Cardiac muscle cell (in vitro differentiated cells and primary cell): ENCODE data around the gene SMCR8. TPM values are rescaled to one million over a fixed set of nuclear protein-coding genes. Genes with fewer than 3 reads are reported as not detected.

Source experiments
- DNase-seq, 2 donors: peaks; one replicate each; pipeline versions ENCODE4 v3.0.0 to v3.0.0-alpha.2; 2010 to 2017; ENCODE audit warnings: low read depth in 1 of 2, low spot score in 1 of 2
- H3K27ac ChIP-seq: fragments of 200-600 bp; sonication (generic); 2 replicates; pipeline ENCODE4 v1.5.1; 2016
- H3K27me3 ChIP-seq: fragments of 200-600 bp; sonication (generic); 2 replicates; pipeline ENCODE4 v1.6.0; 2016; ENCODE audit warnings: control low read depth
- H3K36me3 ChIP-seq: fragments of 200-600 bp; sonication (generic); 2 replicates; pipeline ENCODE4 v1.5.1; 2016; ENCODE audit warnings: control low read depth
- H3K4me1 ChIP-seq: fragments of 200-600 bp; sonication (generic); 2 replicates; pipeline ENCODE4 v1.8.1; 2017; ENCODE audit warnings: low read depth, mild to moderate bottlenecking, mixed run types
- H3K4me3 ChIP-seq: fragments of 200-600 bp; sonication (generic); 2 replicates; pipeline ENCODE4 v1.5.1; 2016; ENCODE audit warnings: mild to moderate bottlenecking
- H3K9me3 ChIP-seq: fragments of 200-600 bp; sonication (generic); 2 replicates; pipeline ENCODE4 v1.5.1; 2017; ENCODE audit warnings: low read depth, mild to moderate bottlenecking, control low read depth
- polyA plus RNA-seq: library from polyadenylated mRNA; unstranded; fragments of >200 nt; fragmentation: Nextera tagmentation; extraction: Ambion mirVana; gene quantifications from 2 replicates; pipeline ENCODE4 v1.2.1, GENCODE V29; 2016
- total RNA-seq: library from RNA; depleted of rRNA; stranded (reverse); fragments of >200 nt; gene quantifications from 2 replicates; pipeline ENCODE4 v1.2.3, GENCODE V29; 2016
- TF ChIP-seq, protein P1 (sequence below): IDR thresholded peaks from 2 replicates; pipeline ENCODE4 v1.5.1; 2012; ENCODE audit warnings: low read depth, mild to moderate bottlenecking, low read length

The SMCR8 gene
- total and polyA plus RNA-seq, 2 experiments from 2014 or later = 3.9 to 11.3 TPM

DNA sequence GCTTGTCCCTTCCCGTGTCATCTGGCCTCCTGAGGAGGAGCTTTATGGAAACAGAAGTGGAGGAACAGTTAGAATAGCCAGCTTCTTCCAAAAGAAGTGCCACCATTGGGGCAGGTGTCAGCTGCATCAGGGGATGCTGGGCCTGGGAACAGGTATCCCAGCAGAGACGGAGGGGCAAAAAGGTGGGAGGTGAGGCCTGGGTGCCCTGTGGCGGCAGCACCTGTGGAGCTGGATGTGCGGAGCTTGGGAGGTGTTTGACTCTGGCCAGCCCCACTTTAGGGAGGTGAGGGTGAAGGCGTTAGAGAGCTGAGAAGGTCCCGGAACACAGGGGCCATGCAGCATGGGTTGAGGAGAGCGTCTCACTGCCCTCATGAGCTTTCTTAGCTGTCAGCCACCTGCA, 5.2 kb downstream of the SMCR8 start:
- DNase-seq = no peak
- Histone ChIP-seq H3K4me3 (no peak overlapping the region), H3K4me1 (peaks cover 8% of the 10 kb centered on the region), H3K9me3 (no peaks in the 10 kb centered on the region), H3K27ac (no peak overlapping the region), H3K36me3 (peaks cover 17% of the 10 kb centered on the region), H3K27me3 (no peaks in the 10 kb centered on the region)
- TF ChIP-seq, protein P1, sequence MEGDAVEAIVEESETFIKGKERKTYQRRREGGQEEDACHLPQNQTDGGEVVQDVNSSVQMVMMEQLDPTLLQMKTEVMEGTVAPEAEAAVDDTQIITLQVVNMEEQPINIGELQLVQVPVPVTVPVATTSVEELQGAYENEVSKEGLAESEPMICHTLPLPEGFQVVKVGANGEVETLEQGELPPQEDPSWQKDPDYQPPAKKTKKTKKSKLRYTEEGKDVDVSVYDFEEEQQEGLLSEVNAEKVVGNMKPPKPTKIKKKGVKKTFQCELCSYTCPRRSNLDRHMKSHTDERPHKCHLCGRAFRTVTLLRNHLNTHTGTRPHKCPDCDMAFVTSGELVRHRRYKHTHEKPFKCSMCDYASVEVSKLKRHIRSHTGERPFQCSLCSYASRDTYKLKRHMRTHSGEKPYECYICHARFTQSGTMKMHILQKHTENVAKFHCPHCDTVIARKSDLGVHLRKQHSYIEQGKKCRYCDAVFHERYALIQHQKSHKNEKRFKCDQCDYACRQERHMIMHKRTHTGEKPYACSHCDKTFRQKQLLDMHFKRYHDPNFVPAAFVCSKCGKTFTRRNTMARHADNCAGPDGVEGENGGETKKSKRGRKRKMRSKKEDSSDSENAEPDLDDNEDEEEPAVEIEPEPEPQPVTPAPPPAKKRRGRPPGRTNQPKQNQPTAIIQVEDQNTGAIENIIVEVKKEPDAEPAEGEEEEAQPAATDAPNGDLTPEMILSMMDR = no peak

DNA sequence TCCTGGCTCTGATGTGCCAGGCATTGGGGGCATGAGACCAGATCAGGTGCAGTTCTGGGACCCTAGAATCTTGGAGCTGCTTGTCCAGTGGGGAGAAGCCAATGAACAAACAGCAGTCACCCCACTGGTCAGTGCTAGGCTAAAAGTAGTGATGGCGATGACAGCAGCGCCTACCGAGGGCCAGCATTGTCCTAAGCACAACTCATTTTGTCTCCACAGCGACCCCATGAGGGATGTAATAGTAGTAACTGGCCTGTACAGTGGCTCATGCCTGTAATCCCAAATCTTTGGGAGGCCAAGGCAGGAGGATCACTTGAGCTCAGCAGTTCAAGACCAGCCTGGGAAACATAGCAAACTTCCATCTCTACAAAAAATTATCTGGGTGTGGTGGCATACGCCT, 6.2 kb downstream of the SMCR8 start:
- peak; percentile 12 to 43 for DNase-seq
- H3K36me3 ChIP-seq = peaks cover 17% of the 10 kb centered on the region
- no peaks in the 10 kb centered on the region for H3K9me3 ChIP-seq
- no peak overlapping the region for H3K27ac ChIP-seq
- no peak overlapping the region for H3K4me3 ChIP-seq
- H3K27me3 ChIP-seq = no peaks in the 10 kb centered on the region
- TF ChIP-seq, protein P1 = peak; percentile 20
- peaks cover 3% of the 10 kb centered on the region for H3K4me1 ChIP-seq

DNA sequence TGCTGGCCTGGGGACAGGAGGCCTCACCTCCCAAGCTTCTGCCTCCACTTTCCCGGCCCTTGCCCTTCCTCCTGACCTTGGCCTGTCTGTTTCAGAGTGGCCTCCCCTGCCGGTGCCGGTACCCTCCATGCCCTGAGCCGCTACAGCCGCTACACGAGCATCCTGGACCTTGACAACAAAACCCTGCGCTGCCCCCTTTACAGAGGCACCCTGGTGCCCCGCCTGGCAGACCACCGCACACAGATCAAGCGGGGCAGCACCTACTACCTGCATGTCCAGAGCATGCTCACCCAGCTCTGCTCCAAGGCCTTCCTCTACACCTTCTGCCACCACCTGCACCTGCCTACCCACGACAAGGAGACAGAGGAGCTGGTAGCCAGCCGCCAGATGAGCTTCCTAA, 7.4 kb downstream of the SMCR8 start:
- Histone ChIP-seq H3K4me3 (no peak overlapping the region), H3K9me3 (no peaks in the 10 kb centered on the region), H3K36me3 (peaks cover 13% of the 10 kb centered on the region), H3K4me1 (no peaks in the 10 kb centered on the region), H3K27ac (no peak overlapping the region), H3K27me3 (no peaks in the 10 kb centered on the region)
- no peak for DNase-seq
- TF ChIP-seq, protein P1 = no peak

DNA sequence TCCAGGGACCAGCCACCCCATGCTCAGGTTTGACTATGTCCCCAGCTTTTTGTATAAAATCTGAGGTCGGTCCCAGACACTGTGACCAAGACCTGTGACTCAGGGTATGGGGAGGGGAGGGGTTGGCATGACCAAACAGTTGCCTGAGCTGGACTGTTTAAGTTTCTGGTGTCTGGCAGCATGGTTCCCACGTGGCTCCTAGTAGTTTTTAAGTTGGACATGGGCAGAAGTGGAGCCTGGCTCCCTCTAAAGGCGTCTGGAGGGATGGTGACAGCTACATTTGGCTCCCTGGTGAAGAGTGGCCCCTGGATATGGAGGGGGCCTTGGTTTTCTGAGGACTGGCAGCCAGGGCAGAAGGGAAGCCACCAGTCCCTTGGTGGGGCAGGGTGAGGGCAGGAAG, 7.9 kb downstream of the SMCR8 start:
- Histone ChIP-seq H3K9me3 (no peaks in the 10 kb centered on the region), H3K4me1 (no peaks in the 10 kb centered on the region), H3K4me3 (no peak overlapping the region), H3K27me3 (no peaks in the 10 kb centered on the region), H3K27ac (no peak overlapping the region), H3K36me3 (peaks cover 13% of the 10 kb centered on the region)
- no peak for DNase-seq
- TF ChIP-seq, protein P1 = no peak

DNA sequence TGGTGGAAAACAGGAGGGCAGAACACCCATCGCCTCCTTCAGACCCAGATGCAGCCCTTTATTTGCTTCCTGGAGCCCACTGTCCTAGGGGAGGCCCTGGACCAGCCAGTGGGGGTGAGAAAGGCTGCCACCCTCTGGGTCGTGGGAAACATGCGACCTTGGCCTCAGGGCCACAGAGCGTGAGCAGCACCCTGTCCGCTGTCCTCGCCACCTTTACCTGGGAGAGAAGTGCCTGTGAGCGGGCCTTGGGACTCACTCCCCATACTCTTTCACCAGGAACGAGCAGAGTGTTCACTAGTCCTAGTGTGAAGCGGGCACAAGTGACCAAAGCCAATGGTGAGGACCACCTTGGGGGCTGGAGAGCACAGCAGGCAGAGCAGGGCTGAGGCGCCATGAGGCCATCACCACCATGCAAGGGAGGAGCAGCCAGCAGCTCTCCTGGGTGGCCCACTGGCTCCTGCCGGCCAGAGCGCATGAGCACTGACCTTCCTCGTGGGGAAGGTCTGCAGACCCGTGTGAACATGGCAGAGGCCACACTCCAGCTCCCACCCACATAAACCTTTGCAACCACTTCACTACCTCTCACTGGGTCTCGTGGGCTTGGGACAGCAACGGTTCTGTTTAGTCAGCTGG, 8.5 kb downstream of the SMCR8 start:
- Histone ChIP-seq H3K9me3 (no peaks in the 10 kb centered on the region), H3K4me1 (no peaks in the 10 kb centered on the region), H3K27me3 (no peaks in the 10 kb centered on the region), H3K27ac (no peak overlapping the region), H3K36me3 (peaks cover 13% of the 10 kb centered on the region), H3K4me3 (no peak overlapping the region)
- TF ChIP-seq, protein P1 = no peak
- no peak for DNase-seq
